Measurements from ENCODE around the gene TPP2. TPM values are rescaled to one million over a fixed set of nuclear protein-coding genes. Genes with fewer than 3 reads are reported as not detected.
A peak's percentile ranks its signal among the peaks of the same experiment; 100 is the strongest.

The TPP2 gene
- total RNA-seq, 2 donors from 2014 or later = 62.4 to 62.7 TPM

DNA sequence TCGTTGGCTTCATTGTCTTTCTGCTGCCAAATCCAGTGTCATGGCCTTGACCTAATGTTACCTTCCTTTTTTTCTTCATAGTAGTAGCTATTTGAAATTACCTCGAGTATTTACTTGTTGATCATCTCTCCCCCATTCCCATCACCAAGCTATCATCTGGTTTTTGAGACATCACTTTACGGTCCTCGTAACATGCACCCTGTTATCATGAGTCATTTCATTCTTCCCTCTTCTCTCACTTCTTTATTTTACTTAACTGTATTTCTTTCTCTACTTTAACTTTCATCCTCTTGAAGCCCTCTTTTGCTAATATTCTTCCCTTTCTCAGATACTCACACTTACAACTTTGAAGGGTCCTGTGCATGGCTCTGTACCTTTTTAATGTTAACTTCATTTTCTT lies 31.8 kb downstream of the TPP2 start:
- Mint-ChIP-seq H3K27ac (peak overlapping the region in 1 of 2 donors; percentile 8), H3K36me3 (peaks cover 4 to 16% of the 10 kb centered on the region in 2 donors), H3K9me3 (no peaks in the 10 kb centered on the region)
- DNase-seq (ENCODE audit: low spot score in 2 of 2) (no peak), ATAC-seq (no peak)

DNA sequence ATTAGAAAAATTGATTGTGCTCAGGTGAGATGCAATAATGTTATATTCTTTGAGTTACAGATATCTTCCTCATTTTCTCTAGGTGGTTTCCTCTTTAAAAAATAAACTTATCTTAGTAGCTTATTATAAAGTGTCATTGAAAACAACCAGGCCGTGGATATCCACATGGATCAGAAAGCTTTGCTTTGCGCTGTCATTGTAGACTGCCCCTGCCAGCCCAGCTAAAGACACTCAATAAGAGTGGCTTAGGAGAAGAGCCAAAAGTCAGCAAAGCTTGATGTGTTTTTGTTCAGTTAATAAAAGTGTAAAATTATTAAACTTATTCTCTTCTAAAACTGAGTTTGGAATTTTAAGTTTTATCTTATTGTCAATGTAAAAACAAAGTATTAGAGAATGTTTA lies 34.4 kb downstream of the TPP2 start:
- DNase-seq (ENCODE audit: low spot score in 2 of 2) = no peak
- Mint-ChIP-seq H3K36me3 (peaks cover 16 to 22% of the 10 kb centered on the region in 2 donors), H3K9me3 (no peaks in the 10 kb centered on the region), H3K27ac (no peak overlapping the region)
- ATAC-seq = no peak

DNA sequence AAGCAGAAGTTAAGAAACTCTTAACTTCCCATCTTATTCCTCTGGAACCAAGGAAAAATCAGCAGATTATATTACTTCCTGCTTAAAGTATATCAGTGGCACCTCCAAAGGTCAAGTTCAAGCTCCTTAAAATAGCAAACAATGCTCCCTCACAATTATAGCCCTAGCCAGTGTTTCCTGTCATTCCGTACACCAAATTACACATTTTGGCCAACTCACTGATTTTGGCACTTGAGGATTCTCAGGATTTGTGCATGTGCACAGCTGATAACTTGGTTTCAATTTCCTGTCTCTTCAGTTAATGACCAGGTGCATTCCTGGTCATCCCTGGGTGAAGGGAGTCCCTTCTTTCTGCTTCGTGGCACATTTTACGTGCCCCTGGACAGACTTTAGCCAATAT lies 42.0 kb downstream of the TPP2 start:
- Mint-ChIP-seq H3K27ac (peak overlapping the region; percentile 0 to 53), H3K36me3 (peaks cover 11 to 21% of the 10 kb centered on the region in 2 donors), H3K9me3 (no peaks in the 10 kb centered on the region)
- DNase-seq (ENCODE audit: low spot score in 2 of 2) (no peak), ATAC-seq (no peak)

DNA sequence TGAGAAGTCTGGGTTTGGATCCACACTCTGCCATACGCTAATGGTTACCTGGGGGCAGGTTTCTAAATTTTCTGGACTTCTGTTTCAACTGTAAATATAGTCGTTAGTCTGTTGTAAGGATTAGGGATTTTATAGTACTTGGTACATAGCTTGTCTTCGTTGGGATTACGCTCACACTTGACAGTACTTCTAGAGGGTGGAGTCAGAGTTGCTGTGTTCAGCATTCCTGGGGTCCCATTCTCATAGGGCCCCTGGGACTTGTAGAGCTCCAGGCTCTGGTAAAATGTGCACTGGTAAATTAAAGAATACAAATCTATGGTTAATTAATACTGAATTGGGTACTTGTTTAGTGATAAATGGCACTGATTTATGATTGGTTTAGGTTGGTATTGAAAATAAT lies 45.2 kb downstream of the TPP2 start:
- ATAC-seq = no peak
- Mint-ChIP-seq H3K36me3 (peaks cover 6 to 9% of the 10 kb centered on the region in 2 donors), H3K9me3 (no peaks in the 10 kb centered on the region), H3K27ac (no peak overlapping the region)
- no peak for DNase-seq (ENCODE audit: low spot score in 2 of 2)

DNA sequence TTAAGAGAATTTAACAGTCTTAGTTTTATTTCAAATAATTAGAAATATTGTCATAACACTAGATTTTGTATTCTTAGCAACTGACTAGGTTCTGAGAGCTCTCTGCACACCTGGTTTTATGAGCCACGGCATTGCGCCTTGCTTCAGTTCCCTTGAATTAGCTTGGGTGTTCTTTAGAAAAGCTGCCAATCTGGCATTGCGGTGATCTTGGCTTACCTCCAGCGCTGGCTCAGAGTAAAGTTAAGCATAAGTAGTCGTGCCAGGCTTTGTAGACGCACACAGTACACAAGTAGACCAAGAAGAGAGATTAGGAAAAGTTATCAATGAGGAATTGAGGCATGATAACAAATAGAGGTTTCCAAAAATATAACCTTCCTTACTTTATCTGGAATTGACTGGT lies 45.7 kb downstream of the TPP2 start:
- Mint-ChIP-seq H3K27ac (no peak overlapping the region), H3K9me3 (no peaks in the 10 kb centered on the region), H3K36me3 (peaks cover 6 to 9% of the 10 kb centered on the region in 2 donors)
- ATAC-seq = no peak
- DNase-seq (ENCODE audit: low spot score in 2 of 2) = no peak

DNA sequence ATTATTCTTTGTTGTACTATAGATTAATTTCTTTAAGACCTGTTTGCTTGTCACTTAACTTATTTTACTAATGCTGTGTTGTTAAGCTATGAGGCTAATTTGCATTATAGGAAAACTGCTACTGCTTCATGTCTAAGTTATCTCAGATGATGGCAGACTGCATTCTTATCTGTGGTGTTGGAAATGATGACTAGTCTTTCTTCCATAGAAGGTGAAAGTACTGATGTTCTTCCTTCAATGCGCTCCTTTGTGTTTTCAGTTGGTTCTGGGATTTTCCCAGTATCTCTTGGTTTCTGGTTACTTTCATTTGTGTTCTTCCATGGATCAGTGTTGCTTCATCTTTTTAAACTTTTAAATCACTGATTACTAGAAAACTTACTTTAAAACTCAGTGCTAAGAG lies 46.9 kb downstream of the TPP2 start:
- no peak for DNase-seq (ENCODE audit: low spot score in 2 of 2)
- Mint-ChIP-seq H3K9me3 (no peaks in the 10 kb centered on the region), H3K36me3 (peaks cover 6 to 9% of the 10 kb centered on the region in 2 donors), H3K27ac (peak overlapping the region in 1 of 2 donors; percentile 45)
- peak in 1 of 2 donors; percentile 36 for ATAC-seq

DNA sequence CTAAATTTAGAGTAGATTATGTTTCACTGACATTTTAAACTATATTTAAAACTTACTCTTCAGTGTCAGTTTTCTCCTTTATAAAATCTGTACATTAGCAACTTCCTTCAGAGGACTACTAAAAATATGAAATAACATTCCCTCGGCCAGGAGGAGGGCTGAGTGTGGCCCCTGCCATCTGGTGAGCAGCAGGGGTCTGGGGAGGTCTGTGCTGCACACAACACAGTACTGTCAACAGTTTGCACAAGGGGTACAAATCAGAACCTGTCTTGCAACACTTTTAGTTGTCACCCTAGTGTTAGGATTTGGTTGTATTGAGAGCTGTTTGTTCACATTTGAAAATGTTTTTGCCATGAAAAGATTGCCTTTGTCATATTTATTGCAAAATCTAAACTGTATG lies 48.9 kb downstream of the TPP2 start:
- Mint-ChIP-seq H3K9me3 (no peaks in the 10 kb centered on the region), H3K36me3 (peaks cover 5 to 8% of the 10 kb centered on the region in 2 donors), H3K27ac (no peak overlapping the region)
- ATAC-seq (no peak), DNase-seq (ENCODE audit: low spot score in 2 of 2) (no peak)

DNA sequence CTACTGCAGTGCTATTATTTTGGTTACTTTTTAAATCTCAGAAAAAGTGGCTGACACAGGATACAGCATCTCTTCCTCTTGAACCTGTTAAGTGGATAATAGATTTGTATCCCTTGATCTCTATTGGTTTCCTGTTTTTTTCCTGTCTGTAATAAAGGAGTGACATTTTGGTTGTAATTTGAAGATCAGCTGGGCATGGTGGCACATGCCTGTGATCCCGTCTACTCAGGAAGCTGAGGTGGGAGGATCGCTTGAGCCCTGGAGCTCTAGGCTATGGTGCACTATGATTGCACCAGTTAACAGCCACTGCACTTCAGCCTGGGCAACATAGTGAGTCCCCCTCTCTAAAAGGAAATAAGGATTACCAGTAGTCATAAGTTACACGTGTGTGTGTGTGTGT lies 51.3 kb downstream of the TPP2 start:
- Mint-ChIP-seq H3K9me3 (no peaks in the 10 kb centered on the region), H3K36me3 (no peaks in the 10 kb centered on the region), H3K27ac (no peak overlapping the region)
- ATAC-seq (no peak), DNase-seq (ENCODE audit: low spot score in 2 of 2) (no peak)

DNA sequence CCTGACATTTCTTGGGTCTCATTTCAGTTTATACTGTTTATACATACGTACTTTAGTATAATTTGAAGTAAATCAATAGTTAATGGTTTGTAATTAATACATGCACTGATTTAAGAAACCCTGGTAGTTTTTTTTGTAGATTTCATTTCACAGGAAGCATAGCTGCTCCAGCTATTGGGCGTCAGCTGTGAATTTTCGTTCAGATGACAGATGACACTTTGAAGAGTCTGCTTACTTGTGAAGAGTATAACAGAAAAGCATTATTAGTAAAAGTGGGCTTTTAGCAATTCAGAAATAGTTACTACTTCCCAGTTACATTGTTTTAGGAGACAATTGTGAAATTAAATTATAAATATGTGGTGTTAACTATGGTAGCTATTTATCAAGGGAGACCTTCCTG lies 53.7 kb downstream of the TPP2 start:
- ATAC-seq (no peak), DNase-seq (ENCODE audit: low spot score in 2 of 2) (no peak)
- H3K36me3 Mint-ChIP-seq = no peaks in the 10 kb centered on the region
- no peaks in the 10 kb centered on the region for H3K9me3 Mint-ChIP-seq
- H3K27ac Mint-ChIP-seq = no peak overlapping the region

DNA sequence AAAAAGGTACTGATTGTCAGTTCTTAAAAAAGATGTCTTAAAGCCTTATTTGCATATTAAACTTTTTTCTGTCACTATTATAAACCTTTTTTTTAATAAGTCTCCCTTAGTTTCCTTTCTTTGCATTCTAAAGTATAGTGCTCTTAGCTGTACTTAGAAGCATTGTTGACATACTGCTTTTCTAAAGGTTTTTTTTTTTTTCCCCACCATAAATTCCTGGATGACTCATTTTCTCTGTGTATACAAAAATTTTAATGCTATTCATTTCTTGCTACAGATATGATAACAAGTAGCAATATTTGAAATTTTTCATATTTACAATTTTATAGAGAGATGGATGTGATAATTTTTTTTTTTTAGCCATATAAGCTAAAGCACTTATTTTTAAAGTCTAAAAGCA lies 54.6 kb downstream of the TPP2 start:
- Mint-ChIP-seq H3K36me3 (no peaks in the 10 kb centered on the region), H3K27ac (no peak overlapping the region), H3K9me3 (no peaks in the 10 kb centered on the region)
- DNase-seq (ENCODE audit: low spot score in 2 of 2) = no peak
- ATAC-seq = no peak

DNA sequence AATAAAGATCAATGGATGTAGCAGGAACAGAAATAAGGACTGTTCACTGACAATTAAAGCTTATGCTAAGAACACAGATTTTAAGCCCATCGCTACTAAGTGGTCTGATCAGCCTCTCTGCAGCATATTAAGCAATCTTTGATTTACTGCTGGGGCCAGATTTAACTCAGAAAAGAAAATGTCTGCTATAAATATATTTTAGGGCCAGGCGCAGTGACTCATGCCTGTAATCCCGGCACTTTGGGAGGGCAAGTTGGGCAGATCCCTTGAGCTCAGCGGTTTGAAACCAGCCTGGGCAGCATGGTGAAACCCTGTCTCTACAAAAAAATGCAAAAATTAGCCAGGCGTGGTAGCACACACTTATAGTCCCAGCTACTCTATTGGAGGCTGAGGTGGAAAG lies 55.1 kb downstream of the TPP2 start:
- no peak for DNase-seq (ENCODE audit: low spot score in 2 of 2)
- no peak overlapping the region for H3K27ac Mint-ChIP-seq
- no peaks in the 10 kb centered on the region for H3K9me3 Mint-ChIP-seq
- ATAC-seq = no peak
- H3K36me3 Mint-ChIP-seq = no peaks in the 10 kb centered on the region

DNA sequence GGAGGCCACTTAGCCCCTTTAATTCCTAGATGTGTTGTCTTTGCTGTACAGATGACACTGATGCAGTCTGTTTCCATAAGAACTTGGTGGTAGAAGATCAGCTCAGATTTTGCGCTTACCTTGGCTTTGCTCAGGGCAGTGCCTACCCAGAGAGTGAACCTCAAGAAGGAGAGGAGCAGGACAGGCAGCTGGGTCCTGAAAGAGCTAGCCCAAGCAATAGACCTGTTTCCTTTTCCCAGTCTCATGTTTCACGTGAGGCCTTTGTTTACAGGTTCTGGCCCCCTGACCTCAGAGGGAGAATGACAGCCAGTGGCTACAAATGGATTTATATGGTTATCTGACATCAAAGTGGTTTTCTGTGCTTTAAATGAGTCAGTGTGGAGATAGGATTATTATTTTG lies 58.0 kb downstream of the TPP2 start:
- no peaks in the 10 kb centered on the region for H3K9me3 Mint-ChIP-seq
- no peak for ATAC-seq
- peaks cover 16 to 19% of the 10 kb centered on the region in 2 donors for H3K36me3 Mint-ChIP-seq
- DNase-seq (ENCODE audit: low spot score in 2 of 2) = no peak
- no peak overlapping the region for H3K27ac Mint-ChIP-seq

DNA sequence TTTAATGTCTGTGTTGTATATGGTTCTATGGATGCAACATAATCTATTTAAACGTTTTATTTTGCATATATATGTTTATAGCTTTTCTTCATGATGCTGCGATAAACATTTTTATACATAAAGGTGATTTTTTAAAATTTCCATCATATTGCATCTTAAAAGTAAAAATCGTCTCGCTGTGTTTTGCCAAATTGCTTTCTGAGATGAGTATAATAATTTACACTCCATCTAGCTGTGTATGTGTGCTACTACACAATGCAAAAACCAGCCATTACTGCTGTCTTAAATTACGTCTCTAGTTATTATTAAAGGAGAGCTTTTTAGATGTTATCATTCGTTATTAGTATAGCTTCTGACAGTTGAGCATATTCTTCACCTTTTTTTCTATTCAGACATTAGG lies 60.8 kb downstream of the TPP2 start:
- H3K27ac Mint-ChIP-seq = no peak overlapping the region
- peaks cover 16 to 34% of the 10 kb centered on the region in 2 donors for H3K36me3 Mint-ChIP-seq

DNA sequence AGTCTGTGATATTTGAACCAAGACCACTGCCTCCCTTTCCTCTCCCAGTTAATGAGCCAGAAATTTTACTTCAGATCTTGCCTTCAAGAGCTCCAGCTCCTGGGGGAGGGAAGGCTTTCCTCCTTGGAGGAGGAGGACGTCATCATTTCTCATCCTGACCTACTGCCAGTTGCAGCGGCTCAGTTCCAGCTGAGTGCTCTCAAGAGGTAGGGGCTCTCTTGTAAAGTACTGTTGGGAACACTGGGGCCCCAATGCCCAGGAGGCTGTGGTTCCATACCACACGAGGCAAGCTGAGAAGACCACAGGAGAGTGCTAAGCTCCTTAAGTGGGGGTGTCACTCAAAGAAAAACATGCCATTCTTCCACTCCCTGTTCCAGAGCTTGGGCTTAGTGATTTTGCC lies 61.9 kb downstream of the TPP2 start:
- H3K27ac Mint-ChIP-seq = no peak overlapping the region
- peaks cover 16 to 36% of the 10 kb centered on the region in 2 donors for H3K36me3 Mint-ChIP-seq
- ATAC-seq (no peak), DNase-seq (ENCODE audit: low spot score in 2 of 2) (no peak)
- H3K9me3 Mint-ChIP-seq = no peaks in the 10 kb centered on the region

More for the DNA sequence above, 60.8 kb downstream of the TPP2 start:
- DNase-seq (ENCODE audit: low spot score in 2 of 2) = no peak
- no peaks in the 10 kb centered on the region for H3K9me3 Mint-ChIP-seq
- ATAC-seq = no peak

DNA sequence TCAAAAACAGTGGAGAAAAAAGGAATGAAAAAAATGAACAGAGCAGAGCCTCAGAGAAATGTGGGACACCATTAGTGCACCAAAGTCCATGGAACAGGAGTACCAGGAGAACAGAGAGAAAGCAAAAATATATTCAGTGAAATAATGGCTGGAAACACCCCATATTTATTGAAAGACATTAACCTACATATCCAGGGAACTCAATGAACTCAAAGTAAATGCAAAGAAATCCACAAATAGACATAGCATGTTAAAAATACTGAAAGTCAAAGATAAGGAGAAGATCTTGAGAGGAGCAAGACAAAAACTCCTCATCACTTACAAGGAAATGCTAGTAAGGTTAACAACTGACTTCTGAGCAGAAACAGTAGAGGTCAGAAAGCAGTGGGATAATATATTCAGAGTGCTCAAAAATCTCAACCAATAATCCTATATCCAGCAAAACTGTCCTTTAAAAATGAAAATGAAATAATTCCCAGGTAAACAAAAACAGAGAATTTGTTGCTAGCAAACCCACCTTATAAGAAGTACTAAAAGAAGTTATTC lies 62.5 kb downstream of the TPP2 start:
- H3K9me3 Mint-ChIP-seq = no peaks in the 10 kb centered on the region
- ATAC-seq (no peak), DNase-seq (ENCODE audit: low spot score in 2 of 2) (no peak)
- peaks cover 21 to 42% of the 10 kb centered on the region in 2 donors for H3K36me3 Mint-ChIP-seq
- no peak overlapping the region for H3K27ac Mint-ChIP-seq

DNA sequence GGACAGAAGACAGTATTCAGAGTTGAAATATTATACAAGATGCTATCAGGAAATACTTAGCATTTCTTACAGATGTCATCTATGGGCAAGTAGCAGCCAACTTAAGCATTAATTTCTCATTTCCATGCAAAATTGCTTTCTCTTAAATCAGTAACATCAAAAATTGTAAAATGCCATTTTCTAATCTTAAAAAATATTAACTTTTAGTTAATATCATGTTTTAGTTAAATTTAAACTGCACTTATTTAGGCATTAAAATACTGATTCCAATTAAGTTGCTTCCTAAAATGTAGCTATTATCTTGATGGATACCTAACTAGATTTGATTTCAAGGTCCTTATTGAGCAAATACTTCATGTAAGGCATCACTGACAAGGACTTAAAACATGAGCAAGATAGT lies 70.2 kb downstream of the TPP2 start:
- Mint-ChIP-seq H3K9me3 (peaks cover 8 to 16% of the 10 kb centered on the region in 2 donors), H3K27ac (no peak overlapping the region), H3K36me3 (peaks cover 38 to 62% of the 10 kb centered on the region in 2 donors)
- ATAC-seq = no peak
- no peak for DNase-seq (ENCODE audit: low spot score in 2 of 2)

DNA sequence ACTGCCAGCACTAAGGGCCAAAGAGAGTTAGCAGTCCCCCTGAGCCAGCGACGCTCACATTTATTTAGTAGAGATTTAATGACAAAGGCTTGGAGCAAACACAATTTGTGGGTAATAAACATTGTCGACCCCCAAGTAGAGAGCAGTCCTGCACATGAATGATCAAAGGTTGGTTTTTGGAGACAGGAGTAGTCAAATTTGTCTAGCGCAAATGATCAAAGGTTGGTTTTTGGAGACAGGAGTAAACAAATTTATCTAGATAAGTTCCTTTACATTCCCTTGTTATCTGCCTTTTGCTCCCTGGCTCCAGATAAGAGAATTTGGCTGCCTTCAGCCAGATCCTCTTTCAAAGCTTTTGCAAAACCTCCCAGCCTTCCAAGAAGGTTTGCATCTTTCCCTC lies 71.1 kb downstream of the TPP2 start:
- Mint-ChIP-seq H3K36me3 (peaks cover 38 to 62% of the 10 kb centered on the region in 2 donors), H3K27ac (no peak overlapping the region), H3K9me3 (peaks cover 8 to 16% of the 10 kb centered on the region in 2 donors)
- DNase-seq (ENCODE audit: low spot score in 2 of 2) (no peak), ATAC-seq (no peak)

DNA sequence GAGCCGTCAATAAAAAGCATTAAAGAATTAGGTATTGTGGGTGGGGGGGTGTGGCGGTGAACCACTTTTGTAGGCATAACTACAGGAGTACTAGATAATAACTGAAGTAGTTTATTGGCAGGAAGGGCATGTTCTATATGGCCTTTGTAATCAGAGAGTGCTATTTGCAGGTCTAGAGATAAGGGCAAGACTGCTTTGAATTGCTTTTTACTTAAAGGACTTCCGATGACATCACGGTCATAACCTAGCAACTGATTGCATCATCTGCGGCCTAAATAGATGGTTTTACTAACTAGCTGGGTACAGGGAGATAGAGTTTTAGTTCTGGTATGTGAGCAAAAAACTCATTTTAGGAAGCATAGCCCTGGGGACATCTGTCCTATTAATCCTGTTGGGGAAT lies 73.3 kb downstream of the TPP2 start:
- Mint-ChIP-seq H3K9me3 (peaks cover 8 to 16% of the 10 kb centered on the region in 2 donors), H3K27ac (peak overlapping the region in 1 of 2 donors; percentile 19), H3K36me3 (peaks cover 33 to 50% of the 10 kb centered on the region in 2 donors)
- ATAC-seq (no peak), DNase-seq (ENCODE audit: low spot score in 2 of 2) (no peak)

DNA sequence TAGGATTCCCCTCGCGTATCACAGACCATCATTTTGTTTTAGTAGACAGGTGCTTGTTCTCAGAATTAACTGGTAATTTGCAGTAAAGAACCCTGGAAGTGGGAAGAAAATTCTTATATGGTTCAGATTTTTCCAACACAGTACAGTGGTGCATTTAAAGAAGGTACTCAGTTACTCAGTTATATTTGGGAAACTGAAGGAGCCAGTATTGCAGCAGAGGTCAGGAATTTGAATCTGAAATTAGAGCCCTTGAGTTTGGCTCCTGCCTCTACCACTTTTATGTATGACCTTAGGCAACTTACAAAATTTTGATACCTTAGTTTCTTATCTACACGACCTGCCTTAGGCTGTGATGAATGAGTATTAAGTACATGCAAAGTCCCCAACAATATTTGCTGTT lies 78.3 kb downstream of the TPP2 start:
- ATAC-seq = no peak
- no peak for DNase-seq (ENCODE audit: low spot score in 2 of 2)
- Mint-ChIP-seq H3K27ac (no peak overlapping the region), H3K9me3 (no peaks in the 10 kb centered on the region), H3K36me3 (peaks cover 6 to 29% of the 10 kb centered on the region in 2 donors)
